Erythroblast (primary cell): ENCODE results near the gene ACLY.

Source experiments
- GATA1 ChIP-seq: IDR thresholded peaks from 2 replicates; pipeline ENCODE4 v1.6.1; 2011; ENCODE audit warnings: low read depth, mild to moderate bottlenecking, control low read depth, low read length, moderate library complexity
- POLR2A ChIP-seq: IDR thresholded peaks from 2 replicates; pipeline ENCODE4 v1.6.1; 2011; ENCODE audit warnings: mild to moderate bottlenecking, low read length

GRCh38 chr17:41837761-41838538 is 80.8 kb downstream of the ACLY start, which contains the start of gene KLHL10:
- no peak for TF ChIP-seq POLR2A
- no peak for TF ChIP-seq GATA1
